ENCODE results near the gene BLOC1S4.

Gene BLOC1S4

DNA sequence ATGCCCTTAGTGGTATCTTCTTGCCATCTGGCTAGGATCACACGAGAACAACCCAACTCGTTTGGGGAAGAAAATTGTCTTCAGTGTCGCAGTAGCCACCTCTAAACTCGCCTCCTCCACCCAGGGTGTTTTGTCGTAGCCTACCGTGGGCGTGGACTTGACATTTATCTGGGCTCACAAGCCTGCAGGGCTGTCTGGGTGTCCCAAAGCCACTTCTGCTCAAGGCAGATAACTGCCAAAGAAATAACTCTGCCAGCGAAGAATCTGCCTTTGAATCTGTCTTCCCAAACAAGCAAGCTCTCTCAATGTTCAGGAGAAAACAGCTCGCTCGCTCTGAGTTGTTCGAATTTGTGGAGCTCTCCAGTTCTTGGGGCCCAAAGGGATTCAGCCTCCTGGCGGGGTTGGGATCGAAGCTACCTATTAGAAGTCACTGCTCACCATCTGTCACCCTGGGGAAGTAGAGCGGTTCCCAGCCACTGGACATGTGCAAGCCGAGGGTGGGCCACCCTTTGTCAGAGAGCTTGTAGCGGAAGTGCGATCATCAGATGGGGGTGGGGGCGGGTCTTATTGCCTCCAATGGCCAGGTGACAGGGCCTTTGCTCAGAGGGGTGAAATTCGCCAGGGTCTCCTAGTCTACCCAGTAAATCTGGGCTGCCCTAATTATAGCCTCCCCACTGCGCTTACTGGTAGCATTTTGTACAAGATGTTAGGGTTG lies 14.8 kb downstream of the BLOC1S4 start:
- ChIA-PET POLR2A (ENCODE audit: low non-redundant PET) (no interaction called here), CTCF (interaction anchor here (0.6 to 0.9 kb wide), 7 partner anchors 10 to 978 kb away, joined by 3 to 5 read pairs (median 3); partner anchors contain the start of gene BLOC1S4)
- DNase-seq (ENCODE audit: low spot score) = no peak
- TF ChIP-seq, protein P1, sequence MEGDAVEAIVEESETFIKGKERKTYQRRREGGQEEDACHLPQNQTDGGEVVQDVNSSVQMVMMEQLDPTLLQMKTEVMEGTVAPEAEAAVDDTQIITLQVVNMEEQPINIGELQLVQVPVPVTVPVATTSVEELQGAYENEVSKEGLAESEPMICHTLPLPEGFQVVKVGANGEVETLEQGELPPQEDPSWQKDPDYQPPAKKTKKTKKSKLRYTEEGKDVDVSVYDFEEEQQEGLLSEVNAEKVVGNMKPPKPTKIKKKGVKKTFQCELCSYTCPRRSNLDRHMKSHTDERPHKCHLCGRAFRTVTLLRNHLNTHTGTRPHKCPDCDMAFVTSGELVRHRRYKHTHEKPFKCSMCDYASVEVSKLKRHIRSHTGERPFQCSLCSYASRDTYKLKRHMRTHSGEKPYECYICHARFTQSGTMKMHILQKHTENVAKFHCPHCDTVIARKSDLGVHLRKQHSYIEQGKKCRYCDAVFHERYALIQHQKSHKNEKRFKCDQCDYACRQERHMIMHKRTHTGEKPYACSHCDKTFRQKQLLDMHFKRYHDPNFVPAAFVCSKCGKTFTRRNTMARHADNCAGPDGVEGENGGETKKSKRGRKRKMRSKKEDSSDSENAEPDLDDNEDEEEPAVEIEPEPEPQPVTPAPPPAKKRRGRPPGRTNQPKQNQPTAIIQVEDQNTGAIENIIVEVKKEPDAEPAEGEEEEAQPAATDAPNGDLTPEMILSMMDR (conservative IDR thresholded peaks at IDR 0.05; ENCODE audit: low read depth) = no peak
- peak overlapping the region; percentile 88 for H3K27ac ChIP-seq

GRCh38 chr4:6731318-6731675 lies 15.3 kb downstream of the BLOC1S4 start:
- DNase-seq (ENCODE audit: low spot score) = no peak
- peak overlapping the region; percentile 88 for H3K27ac ChIP-seq
- TF ChIP-seq, protein P1 (conservative IDR thresholded peaks at IDR 0.05; ENCODE audit: low read depth) = no peak
- POLR2A ChIA-PET (ENCODE audit: low non-redundant PET) = no interaction called here
- CTCF ChIA-PET = interaction anchor here (0.8 to 0.9 kb wide), 2 partner anchors 11 to 978 kb away, joined by 3 to 5 read pairs; no protein-coding TSS in a partner anchor

DNA sequence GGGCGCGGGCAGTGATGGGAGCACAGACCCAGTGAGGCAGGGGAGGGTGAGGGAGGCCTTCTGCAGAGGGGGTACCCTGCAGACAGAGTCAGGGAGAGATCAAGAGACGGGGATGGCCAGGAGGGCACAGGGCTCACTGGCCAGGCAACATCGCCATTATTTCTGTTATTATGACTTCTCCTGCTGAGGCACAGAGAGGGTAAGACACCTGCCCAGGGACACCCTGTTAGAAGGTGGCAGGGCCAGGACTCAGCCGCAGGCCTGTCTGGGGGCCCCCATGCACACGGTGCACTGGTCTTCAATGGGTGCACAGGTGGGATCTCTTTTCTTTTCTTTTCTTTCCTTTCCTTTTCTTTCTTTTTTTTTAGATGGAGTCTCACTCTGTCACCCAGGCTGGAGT lies 15.8 kb downstream of the BLOC1S4 start:
- no peak for DNase-seq (ENCODE audit: low spot score)
- ChIA-PET CTCF (no interaction called here), POLR2A (ENCODE audit: low non-redundant PET) (no interaction called here)
- H3K27ac ChIP-seq = peak overlapping the region; percentile 88
- TF ChIP-seq, protein P1 (conservative IDR thresholded peaks at IDR 0.05; ENCODE audit: low read depth) = no peak

GRCh38 chr4:6732441-6733357 lies 16.7 kb downstream of the BLOC1S4 start:
- peak overlapping the region; percentile 88 for H3K27ac ChIP-seq
- peak; percentile 67 for DNase-seq (ENCODE audit: low spot score)
- TF ChIP-seq, protein P1 (conservative IDR thresholded peaks at IDR 0.05; ENCODE audit: low read depth) = no peak
- POLR2A ChIA-PET (ENCODE audit: low non-redundant PET) = no interaction called here
- CTCF ChIA-PET = no interaction called here

DNA sequence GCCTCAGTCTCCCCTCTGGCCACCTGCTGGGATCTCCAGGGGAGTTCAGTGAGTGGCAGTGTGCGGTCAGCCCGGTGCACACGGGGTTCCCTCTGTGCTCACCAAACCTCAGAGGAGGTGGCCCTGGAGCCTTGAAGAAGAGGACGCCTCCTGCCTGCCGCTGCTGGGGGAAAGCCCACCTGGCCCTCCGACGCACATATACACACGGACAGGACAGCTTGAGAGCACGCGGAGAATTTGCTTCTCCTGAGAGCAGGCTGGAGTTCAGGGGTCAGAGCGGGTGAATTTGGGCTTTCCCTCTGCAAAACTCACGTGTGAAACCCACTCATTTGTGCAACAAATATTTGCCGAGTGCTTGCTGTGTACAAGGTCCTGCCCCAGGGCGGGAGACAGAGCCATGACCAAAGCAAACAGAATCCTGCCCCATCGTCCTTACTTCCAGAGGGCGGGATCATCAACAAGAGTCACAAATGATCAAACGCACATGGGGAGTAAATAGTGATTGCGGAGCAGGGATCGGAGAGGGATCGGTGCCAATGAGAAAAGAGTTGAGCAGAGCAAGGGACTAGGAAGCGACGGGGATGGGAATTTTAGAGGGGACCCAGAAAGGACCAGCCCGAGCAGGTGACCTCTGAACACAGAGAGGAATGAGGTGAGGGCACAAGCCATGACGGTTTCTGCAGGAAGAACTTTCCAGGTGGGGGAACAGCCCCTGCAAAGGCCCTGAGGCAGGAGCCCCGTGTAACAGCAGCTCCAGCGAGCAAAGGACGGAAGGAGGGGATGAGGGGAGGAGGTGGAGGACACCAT lies 17.6 kb downstream of the BLOC1S4 start:
- TF ChIP-seq, protein P1 (conservative IDR thresholded peaks at IDR 0.05; ENCODE audit: low read depth) = no peak
- peak overlapping the region; percentile 88 for H3K27ac ChIP-seq
- CTCF ChIA-PET = no interaction called here
- no peak for DNase-seq (ENCODE audit: low spot score)
- POLR2A ChIA-PET (ENCODE audit: low non-redundant PET) = no interaction called here
